ENCODE results near the gene NEK10.

GRCh38 chr3:27081566-27081965, 287.6 kb downstream of the NEK10 start:
- TF ChIP-seq CTCF (conservative IDR thresholded peaks at IDR 0.05; ENCODE audit: low read depth, low read length) (no peak), POLR2A (IDR thresholded peaks at IDR 0.05; ENCODE audit: low read depth, low read length) (no peak)
